Measurements from ENCODE around the gene DLL1.

DNA sequence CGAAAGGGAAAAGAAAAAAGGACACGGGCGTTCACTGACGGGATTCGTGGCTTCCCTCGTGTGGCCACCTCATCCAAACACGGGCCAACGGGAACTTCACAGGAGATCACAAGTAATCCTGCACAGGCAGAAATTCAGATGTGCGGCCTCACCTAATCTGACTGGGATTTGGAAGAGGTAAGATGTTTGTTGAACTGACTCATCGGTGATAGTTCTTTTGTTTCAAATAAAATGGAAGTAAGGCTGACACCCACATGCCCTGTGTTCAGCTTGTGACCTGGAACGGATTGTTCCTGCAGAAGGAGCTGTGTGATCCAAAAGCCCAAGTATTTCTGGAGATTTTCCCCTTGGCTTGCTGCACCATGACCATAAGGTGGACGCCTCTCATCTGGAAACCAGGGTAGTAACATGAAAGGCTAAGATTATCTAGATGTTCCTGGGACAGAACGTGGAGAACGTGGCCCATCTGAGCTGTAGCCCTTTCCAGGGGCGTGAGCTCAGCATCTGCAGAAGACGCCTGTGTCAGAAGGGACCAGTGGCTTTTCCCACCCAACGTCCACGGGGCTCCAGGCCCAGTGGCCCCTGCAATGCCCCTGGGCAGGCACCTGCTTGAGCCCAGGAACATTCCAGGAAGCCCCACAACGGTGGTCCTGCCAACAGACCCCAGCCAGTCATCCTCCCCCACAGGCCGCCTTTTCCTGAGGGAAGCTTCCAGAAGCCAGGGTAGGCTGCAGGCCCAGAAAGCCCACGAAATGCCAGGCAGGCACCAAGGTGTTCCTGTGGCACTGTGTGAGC lies 39.7 kb downstream of the DLL1 start:
- TF ChIP-seq, protein P1, sequence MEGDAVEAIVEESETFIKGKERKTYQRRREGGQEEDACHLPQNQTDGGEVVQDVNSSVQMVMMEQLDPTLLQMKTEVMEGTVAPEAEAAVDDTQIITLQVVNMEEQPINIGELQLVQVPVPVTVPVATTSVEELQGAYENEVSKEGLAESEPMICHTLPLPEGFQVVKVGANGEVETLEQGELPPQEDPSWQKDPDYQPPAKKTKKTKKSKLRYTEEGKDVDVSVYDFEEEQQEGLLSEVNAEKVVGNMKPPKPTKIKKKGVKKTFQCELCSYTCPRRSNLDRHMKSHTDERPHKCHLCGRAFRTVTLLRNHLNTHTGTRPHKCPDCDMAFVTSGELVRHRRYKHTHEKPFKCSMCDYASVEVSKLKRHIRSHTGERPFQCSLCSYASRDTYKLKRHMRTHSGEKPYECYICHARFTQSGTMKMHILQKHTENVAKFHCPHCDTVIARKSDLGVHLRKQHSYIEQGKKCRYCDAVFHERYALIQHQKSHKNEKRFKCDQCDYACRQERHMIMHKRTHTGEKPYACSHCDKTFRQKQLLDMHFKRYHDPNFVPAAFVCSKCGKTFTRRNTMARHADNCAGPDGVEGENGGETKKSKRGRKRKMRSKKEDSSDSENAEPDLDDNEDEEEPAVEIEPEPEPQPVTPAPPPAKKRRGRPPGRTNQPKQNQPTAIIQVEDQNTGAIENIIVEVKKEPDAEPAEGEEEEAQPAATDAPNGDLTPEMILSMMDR (IDR thresholded peaks at IDR 0.05): no peak
- no peak for TF ChIP-seq POLR2A (IDR thresholded peaks at IDR 0.05)

Data from body of pancreas (tissue), 4 donors.